GM21576 (cell line): ENCODE results near the gene NXF1.
"Not testable (repeated sequence)": the region's sequence is repeated elsewhere in the genome, so short reads cannot be mapped to it uniquely, and the experiment has no call there.

Experiments
- ATAC-seq: cut with Tn5 transposase; IDR thresholded peaks from one replicate; pipeline ENCODE4 v1.9.1; 2021; ENCODE audit warnings: mild to moderate bottlenecking, moderate library complexity; ENCODE audit not compliant: unreplicated experiment

NXF1 gene

GRCh38 chr11:62788991-62789390 lies 16.2 kb downstream of the NXF1 start:
- ATAC-seq: no peak

- peak; percentile 73 for ATAC-seq
Measured at GRCh38 chr11:62787005-62787759, 18.1 kb downstream of the NXF1 start, which contains the start of gene TMEM179B. TSS of gene TMEM179B (plus strand) at chr11:62787402. CDS start at chr11:62787432, 30 bp downstream.

- ATAC-seq: peak; percentile 53
Measured at GRCh38 chr11:62786318-62787004, 18.8 kb downstream of the NXF1 start.

GRCh38 chr11:62782753-62783152 lies 22.5 kb downstream of the NXF1 start:
- ATAC-seq: no peak

GRCh38 chr11:62778441-62778840 lies 26.8 kb downstream of the NXF1 start:
- ATAC-seq: no peak

- no peak for ATAC-seq
Measured at GRCh38 chr11:62777389-62777788, 27.9 kb downstream of the NXF1 start.

- no peak for ATAC-seq
Measured at GRCh38 chr11:62775646-62776045, 29.6 kb downstream of the NXF1 start.

GRCh38 chr11:62774407-62774806 lies 30.8 kb downstream of the NXF1 start:
- no peak for ATAC-seq

- ATAC-seq: peak; percentile 73
Measured at GRCh38 chr11:62771144-62772021, 33.9 kb downstream of the NXF1 start, which contains the start of gene TAF6L. TSS of gene TAF6L (plus strand) at chr11:62771396. CDS start at chr11:62775784, 4,388 bp downstream.

- ATAC-seq: peak; percentile 7
Measured at GRCh38 chr11:62770778-62771143, 34.5 kb downstream of the NXF1 start.

- ATAC-seq: not testable (repeated sequence)
Measured at GRCh38 chr11:62760867-62761227, 44.4 kb downstream of the NXF1 start.

- no peak for ATAC-seq
Measured at GRCh38 chr11:62757846-62758788, 47.1 kb downstream of the NXF1 start.

- ATAC-seq: no peak
Measured at GRCh38 chr11:62755086-62755615, 50.1 kb downstream of the NXF1 start.

- ATAC-seq: peak; percentile 95
Measured at GRCh38 chr11:62753736-62754603, 51.3 kb downstream of the NXF1 start, which contains the start of gene ZBTB3. TSS of gene ZBTB3 (minus strand) at chr11:62754160. CDS start at chr11:62753664, 496 bp downstream.

- ATAC-seq: no peak
Measured at GRCh38 chr11:62752994-62753735, 52.1 kb downstream of the NXF1 start.

GRCh38 chr11:62752177-62752785 lies 53.0 kb downstream of the NXF1 start:
- no peak for ATAC-seq

GRCh38 chr11:62749931-62750330 lies 55.3 kb downstream of the NXF1 start:
- ATAC-seq: not testable (repeated sequence)
